ENCODE results near the gene IFFO2.

- no peak for TF ChIP-seq CTCF (conservative IDR thresholded peaks at IDR 0.05)
- TF ChIP-seq EZH2 (IDR thresholded peaks at IDR 0.05; ENCODE audit: low read depth): no peak
Observed at GRCh38 chr1:18902523-18903290, 53.8 kb downstream of the IFFO2 start, which contains the start of gene ALDH4A1.

Measured in PC-9 (cell line).